ENCODE results near the gene CHSY3. TPM values are rescaled to one million over a fixed set of nuclear protein-coding genes. Genes with fewer than 3 reads are reported as not detected.

Gene CHSY3
- total RNA-seq, 2 donors from 2014 or later: 4.9 to 5.8 TPM

DNA sequence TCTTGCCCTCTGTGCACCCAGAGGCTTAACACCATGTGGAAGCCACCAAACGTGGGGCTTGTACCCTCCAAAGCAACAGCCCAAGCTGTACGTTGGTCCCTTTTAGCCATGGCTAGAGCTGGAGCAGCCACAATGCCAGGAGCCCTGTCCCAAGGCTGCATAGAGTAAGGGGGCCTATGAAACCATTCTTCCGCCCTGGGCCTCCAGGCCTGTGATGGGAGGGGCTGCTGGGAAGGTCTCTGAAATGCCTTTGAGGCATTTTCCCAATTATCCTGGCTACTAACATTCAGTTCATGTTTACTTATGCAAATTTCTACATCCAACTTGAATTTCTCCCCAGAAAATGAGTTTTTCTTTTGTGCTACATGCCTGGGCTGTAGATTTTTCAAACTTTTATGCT lies 33.8 kb downstream of the CHSY3 start:
- intact Hi-C loops (cut with DNase I): no loop called here
- DNase-seq (ENCODE audit: low spot score): no peak

DNA sequence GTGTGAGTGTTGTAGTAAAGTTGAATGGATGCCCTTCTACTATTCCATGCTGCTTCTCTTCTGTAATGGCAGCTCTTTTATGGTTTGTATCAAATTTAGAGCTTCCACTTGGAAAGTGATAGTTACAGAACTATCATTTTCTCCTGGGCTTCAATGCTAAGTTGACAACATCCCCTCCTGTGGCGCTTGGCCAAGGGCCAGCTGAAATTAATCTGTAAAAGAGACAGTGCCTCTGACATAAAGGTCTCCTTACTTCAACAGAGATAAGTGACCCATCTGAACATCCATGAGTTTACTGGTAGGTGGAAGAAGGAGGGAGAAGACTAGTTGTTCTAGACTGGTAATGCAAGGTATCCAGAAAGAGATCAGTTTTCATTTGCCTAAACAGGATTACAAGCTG lies 39.7 kb downstream of the CHSY3 start:
- intact Hi-C loops (cut with DNase I): no loop called here

DNA sequence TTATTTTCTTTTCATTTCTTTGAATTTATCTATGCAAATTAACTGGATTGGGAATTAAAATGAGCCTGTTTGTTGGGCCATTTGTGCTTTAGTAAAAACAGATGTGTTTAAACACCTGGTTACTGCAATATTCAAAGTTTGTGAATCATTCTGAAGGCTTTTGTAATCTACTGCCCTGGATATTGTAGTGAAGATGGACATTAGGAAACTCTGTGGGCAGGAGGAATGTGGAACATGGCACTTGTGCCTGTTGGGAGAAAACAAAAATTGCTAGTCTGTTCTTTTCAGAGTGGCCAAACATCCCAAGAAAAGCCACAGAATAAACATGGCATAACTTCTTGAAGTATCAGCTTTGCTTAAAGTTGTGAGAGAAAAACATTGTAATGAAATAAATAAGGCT lies 40.8 kb downstream of the CHSY3 start:
- intact Hi-C loops (cut with DNase I): no loop called here
- no peak for DNase-seq (ENCODE audit: low spot score)

More for the DNA sequence above, 39.7 kb downstream of the CHSY3 start:
- DNase-seq (ENCODE audit: low spot score): no peak

DNA sequence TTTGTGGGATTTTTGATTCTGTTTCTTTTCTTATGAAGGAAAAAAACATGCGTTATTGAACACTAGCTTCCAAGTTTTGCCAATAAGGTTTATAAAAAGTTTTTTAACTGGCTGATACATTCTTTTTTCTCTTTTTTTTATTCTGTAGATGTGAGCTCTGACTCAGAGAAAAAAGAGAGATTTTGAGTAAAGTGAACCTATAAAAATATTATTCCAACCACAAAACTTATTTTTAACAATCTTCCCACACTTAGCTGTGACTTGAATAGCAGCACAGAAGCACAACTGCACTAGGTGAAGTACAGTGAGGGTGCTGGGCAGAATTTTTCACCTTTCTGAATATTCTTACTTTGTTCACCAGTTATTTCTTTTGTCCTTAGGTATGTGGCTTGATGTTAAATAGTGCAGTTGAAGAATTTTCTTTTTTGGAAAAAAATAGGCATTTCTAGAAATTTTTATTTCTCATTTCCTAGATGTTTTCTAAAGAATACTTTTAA lies 41.6 kb downstream of the CHSY3 start:
- no peak for DNase-seq (ENCODE audit: low spot score)
- intact Hi-C loops (cut with DNase I): no loop called here

DNA sequence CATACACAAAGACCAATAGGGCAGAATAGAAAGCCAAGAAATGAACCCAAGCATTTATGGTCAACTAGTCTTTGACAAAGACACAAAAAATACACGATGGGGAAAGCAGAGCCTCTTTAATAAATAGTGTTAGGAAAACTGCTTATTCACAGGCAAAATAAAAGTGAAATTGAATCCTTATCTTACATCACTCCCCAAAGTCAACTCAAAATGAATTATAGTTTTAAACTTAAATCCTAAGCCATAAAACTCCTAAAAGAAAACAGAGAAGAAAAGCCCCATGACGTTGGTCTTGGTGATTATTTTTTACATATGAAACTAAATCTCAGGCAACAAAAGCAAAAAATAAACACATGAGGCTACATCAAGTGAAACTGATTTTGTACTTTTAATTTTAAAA lies 46.8 kb downstream of the CHSY3 start:
- intact Hi-C loops (cut with DNase I): no loop called here
- DNase-seq (ENCODE audit: low spot score): no peak

DNA sequence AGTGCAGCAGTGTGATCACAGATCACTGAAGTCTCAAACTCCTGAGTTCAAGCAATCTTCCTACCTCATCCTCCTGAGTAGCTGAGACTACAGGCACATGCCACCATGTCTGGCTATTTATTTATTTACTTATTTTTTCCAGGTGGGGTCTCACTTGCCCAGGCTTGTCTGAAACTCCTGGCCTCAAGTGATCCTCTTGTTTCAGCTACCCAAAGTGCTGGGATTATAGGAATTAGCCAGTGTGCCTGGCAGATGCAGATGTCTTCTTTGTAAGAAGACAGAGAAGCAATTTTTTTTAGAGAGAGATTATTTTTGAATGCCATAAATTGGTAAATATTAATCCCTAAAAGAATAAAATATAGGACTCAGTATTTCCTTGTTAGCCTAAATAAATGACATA lies 54.3 kb downstream of the CHSY3 start:
- intact Hi-C loops (cut with DNase I): no loop called here
- DNase-seq (ENCODE audit: low spot score): no peak

DNA sequence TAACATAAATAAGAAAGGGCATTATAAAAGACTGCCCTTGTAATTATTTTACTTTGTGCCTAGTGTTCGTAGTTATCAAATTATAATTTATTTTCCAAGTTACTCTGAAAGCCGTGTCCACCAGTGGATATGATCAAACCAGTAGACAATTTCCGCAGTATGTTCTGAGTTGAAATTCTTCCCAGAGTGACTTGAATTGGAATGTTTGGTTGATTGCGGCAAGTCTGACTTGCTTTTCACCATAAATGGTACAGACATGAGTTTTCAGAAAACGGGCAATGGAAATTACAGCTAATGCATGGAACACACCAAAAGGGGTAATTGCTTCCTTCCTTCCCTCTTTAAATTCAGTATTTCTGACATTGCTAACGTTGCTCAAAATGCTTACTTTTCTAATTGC lies 56.6 kb downstream of the CHSY3 start:
- no peak for DNase-seq (ENCODE audit: low spot score)
- intact Hi-C loops (cut with DNase I): no loop called here

DNA sequence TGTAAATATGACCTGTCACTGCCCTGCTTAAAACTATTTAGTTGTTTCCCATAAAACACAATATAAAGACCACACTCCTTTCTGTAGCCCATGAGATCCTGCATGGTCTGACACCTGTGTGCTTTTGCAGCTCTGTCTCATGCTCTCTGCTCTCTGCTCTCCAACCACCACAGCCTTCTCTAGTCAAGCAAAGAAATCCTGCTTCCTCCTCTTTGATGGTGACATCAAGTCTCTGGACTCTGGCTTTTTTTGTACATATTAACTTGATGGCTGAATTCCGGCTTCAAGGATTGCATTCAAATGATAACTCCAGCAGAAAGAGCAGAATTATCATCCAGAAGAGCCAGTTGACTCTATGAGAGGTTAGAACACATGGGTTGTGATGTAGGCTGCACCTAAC lies 58.2 kb downstream of the CHSY3 start:
- intact Hi-C loops (cut with DNase I): no loop called here
- no peak for DNase-seq (ENCODE audit: low spot score)

DNA sequence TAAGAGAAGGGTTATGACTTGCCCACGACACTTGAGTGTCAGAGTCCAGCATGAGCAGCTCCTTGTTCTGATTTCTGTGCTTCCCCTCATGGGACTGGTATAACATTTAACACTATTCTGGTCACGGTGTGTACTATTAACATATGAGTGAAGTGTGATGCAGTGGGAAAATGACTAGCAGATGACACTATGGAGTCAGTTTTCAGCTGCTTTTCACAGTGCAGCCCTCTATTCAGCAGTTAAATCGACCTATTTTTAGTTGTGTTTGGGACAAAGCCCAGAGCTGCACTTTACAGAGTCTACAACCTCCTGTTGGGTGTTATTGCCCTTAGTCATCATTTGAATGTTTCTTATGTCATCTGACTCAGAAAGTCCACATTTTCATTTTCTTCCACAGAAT lies 59.1 kb downstream of the CHSY3 start:
- DNase-seq (ENCODE audit: low spot score): no peak
- intact Hi-C loops (cut with DNase I): no loop called here

DNA sequence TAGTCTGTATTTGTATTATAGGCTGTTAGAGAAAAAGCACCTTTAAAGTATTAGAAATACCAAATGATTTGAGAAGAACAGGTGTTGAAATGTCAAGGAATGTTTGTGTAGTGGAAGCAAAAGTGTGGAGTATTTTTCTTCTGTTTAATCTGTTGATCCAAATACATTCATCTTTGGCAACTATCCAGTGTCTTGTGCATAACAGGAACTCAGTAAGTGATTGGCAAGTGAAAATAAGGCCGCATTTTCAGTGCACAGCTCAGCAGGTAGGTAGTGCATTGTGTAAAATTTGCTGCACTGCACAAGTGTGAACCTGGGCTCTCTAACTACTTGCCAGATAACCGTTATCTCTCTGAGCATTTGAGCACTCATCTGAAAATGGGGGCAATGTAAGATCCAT lies 61.8 kb downstream of the CHSY3 start:
- DNase-seq (ENCODE audit: low spot score): no peak

DNA sequence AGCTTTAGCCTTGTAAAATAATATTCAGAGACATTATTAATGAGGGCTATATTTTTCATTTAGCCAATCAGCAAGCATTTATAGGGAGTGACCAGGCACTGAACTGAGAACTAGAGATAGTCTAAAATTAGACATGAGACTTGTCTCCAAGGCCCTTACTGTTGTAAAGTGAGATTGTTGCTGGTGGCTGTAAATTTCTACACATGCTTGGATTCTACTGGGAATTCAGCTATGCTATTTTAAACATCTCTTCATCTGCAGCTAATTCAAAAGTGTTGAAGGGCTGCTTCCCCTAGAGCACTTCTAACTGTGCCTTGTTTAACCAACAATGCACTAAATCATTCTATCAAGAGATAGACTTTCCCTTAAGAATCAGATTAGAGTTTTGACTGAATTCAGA lies 67.4 kb downstream of the CHSY3 start:
- DNase-seq (ENCODE audit: low spot score): no peak
- intact Hi-C loops (cut with DNase I): no loop called here

More for the DNA sequence above, 61.8 kb downstream of the CHSY3 start:
- intact Hi-C loops (cut with DNase I): no loop called here

DNA sequence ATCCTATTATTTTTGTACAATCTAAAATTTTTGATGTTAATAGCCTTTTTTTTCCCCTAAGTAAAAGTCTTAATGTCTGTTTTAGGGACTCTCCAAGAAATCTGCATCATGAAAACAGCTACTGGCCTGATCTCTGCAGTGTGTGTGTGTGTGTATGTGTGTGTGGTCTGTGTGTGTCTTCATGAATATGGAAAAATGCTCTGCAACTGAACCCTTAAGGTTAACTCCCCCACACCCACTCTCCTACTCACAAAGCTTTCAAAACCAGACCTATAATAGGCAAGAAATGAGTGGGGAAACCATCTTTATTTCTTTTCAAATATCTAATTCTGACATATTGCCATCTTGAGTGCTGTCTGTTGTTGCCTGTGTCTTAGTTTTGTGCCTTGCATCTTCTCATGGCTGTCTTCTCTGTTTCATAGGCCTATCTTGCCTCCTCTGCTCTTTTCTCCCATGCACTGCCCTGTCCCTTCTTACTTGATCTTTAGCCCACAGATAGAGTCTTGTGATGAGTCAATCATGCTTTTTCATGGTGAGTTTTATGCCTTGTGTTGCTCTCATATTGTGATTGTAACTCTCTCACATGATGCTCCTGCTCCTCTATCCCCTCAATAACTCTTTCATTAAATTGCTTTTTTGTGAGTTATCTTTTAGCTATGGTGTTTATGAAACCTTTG lies 68.3 kb downstream of the CHSY3 start:
- intact Hi-C loops (cut with DNase I): no loop called here
- no peak for DNase-seq (ENCODE audit: low spot score)

DNA sequence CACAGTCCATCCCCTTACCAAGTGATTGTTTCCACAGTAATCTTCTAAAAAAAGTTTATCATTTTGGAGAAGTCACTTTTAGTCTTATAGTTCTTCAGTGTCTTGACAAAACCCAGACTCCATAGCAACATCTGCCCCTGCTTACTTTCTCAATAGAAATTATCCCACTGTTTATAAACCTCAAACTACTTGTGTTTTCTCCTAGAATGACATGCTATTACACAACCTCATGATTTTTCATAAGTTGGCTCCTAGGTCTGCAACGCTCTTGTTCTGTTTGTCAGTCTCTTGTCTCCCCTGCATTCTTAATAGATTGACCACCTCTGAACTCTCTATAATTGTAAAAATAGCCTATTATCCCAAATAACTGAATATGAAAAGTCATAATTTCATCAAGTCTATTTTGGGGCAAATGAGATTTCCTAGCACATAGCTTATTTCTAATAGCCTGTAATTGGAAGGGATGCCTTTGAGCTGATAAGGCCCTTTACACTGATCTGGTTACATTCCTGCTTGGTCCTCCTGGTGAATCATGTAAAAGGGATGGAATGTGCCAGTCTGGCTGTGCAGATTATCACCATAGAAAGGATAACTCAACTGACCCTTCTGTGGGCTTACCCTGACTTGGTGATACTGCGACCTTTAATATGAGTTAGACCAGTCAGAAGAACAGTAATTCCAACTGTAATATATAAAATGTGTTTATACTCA lies 69.6 kb downstream of the CHSY3 start:
- intact Hi-C loops (cut with DNase I): no loop called here
- no peak for DNase-seq (ENCODE audit: low spot score)

DNA sequence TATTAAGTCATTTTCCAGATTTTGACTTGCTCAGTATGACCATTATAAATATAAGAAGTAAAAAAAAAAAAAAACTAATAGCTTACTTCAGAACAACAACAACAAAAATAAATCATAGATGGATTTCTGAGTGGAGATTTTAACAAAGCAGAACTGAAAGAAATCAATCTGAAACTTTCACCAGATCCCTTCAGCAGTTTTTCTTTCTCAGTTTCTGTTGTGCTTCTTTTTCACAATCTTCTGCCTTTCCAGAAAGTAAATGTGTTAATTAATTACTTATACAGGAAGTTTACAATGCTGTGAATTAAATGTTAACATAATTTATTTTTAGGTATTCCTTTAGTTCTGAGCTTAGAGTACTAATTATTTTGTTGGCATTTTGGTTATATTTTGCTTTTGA lies 73.5 kb downstream of the CHSY3 start:
- DNase-seq (ENCODE audit: low spot score): no peak
- intact Hi-C loops (cut with DNase I): no loop called here

DNA sequence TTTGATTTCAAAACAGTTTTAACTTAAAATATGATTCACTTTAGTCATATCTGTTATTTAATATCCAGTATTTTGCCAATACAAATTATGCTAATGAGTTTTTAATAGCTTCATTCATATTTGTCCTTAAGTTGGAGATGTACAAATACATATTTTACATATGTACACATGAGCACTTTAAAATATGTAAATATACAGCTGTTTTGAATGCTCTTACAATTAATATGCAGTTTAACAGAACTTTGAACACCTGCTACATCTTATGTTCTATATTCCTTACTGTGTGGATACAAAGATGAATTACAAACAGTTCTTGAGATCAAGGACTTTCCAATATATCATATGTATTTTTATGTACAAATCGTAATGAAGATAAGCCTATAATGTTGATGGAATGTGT lies 74.0 kb downstream of the CHSY3 start:
- intact Hi-C loops (cut with DNase I): no loop called here
- no peak for DNase-seq (ENCODE audit: low spot score)

DNA sequence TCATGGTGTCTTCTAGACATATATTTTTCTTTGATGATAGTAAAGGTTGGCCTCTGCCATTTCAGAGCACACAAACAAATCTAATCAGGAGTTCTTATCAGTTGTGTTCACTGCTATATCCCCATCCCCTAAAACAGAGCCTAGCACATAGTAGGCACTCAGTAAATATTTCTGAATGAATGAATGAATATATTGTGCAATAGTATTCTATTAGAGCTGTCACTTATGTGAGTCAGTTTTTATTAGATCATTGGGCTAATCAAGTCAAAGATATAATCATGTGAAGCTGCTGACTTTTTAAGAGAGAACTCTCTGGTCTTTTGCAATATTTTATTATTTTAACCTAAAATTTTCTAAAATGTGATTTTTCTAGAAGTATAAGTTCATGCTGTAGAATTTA lies 84.2 kb downstream of the CHSY3 start:
- intact Hi-C loops (cut with DNase I): no loop called here
- no peak for DNase-seq (ENCODE audit: low spot score)

DNA sequence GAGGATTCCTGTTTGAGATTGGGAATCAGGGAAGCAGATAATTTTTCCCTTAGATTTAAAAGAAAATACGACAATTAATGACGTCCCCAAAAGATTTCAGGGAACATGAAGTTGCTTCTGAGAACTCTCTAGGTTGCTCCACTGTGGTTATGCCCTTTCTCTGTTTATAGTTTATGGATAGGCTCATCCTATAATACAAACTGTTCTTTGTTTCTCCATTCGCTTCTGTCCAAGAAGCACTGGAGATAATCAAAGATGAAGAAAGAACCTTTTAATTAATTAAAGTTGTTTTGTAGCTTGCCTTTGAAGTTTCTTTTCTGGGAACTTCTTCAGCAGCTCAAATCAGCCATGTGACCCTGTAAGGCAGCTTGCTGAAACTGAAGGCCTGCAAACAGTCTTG lies 87.5 kb downstream of the CHSY3 start:
- DNase-seq (ENCODE audit: low spot score): no peak
- intact Hi-C loops (cut with DNase I): no loop called here

DNA sequence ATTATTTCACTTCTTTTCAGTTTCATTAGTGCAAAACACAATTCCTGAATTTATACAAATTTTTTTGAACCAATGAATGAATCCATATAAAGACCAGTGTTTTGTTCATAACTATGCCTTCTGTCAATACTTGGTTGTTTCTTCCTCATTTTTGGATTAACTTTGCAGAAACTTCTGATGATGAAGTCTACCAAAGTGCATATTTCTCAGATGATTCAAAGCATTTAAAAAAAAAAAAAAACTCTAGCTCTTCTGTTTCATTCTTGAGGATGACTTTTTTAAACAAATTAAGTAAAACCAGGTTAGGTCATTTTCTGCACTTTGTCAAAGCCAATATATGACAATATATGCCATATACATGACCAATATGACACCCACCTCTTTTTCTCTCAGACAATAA lies 92.6 kb downstream of the CHSY3 start:
- DNase-seq (ENCODE audit: low spot score): no peak
- intact Hi-C loops (cut with DNase I): no loop called here

DNA sequence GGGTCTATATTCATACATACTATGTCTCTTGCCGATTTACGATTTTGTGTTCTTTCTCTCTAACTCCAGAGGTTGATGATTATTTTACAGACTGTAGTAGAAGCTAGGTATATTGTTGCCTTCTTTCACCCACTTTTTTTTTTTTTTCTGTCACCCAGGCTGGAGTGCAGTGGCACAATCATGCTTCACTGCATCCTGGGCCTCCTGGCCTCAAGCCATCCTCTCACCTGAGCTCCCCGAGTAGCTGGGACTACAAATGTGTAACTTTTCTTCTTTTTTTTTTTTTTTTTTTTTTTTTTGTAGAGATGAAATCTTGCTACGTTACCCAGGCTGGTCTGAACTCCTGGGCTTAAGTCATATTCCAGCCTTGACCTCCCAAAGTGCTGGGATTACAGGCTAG lies 96.2 kb downstream of the CHSY3 start:
- DNase-seq (ENCODE audit: low spot score): no peak
- intact Hi-C loops (cut with DNase I): no loop called here

DNA sequence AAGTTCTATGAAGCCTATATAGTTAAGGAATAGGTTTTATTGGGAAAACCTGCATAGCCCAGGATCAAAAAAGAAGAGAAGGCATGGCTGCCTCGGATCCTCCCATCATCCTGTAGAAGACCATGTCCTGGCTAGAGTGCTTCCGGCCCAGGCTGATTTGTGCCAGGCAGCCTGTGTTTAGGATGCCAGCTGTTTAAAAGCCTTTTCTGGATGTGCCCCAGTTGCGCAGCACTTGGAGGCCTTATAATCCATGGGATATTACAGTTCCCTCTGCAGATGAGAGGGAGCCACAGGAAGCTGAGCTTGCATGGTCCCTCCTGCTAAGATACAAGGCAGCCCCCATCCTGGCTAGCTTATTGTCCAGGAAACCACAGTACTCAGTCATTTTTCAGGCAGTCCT lies 97.9 kb downstream of the CHSY3 start:
- no peak for DNase-seq (ENCODE audit: low spot score)
- intact Hi-C loops (cut with DNase I): no loop called here

DNA sequence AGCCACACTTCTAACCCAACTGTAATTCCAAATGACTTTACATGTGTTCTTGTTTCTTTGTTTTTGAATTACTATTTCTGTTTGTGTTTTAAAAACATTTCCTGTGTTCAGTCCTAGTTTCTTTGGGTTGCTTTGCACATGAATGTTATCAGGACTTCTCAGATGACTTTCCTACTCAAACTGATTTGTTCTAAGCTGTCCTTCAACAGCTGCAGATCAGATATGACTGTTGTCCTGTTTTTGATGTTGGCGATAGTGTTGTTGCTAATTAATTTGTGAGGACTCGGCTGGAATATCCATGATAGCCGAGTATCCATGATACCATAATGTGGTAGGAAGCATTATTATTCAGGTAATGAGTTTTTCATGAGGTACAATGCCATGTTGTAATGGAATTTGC lies 98.6 kb downstream of the CHSY3 start:
- DNase-seq (ENCODE audit: low spot score): no peak
- intact Hi-C loops (cut with DNase I): no loop called here
